Stimulated activated CD8-positive, alpha-beta memory T cell treated with anti-CD3 and anti-CD28 coated beads, Interleukin-12 subunit alpha, Interleukin-12 subunit beta, amount 100 ng/mL, for 1 hour (primary cell): Measurements from ENCODE around the gene SIGLECL1.

Source experiments
- DNase-seq: peaks from one replicate; pipeline ENCODE4 v3.0.0-alpha.2; 2020; ENCODE audit warnings: low read depth

SIGLECL1 gene

GRCh38 chr19:51253088-51253806 lies 2.4 kb downstream of the SIGLECL1 start:
- no peak for DNase-seq

- DNase-seq, result no peak
Measured at GRCh38 chr19:51256155-51256625, 5.3 kb downstream of the SIGLECL1 start.

GRCh38 chr19:51257471-51257870 lies 6.6 kb downstream of the SIGLECL1 start:
- DNase-seq, result no peak

DNA sequence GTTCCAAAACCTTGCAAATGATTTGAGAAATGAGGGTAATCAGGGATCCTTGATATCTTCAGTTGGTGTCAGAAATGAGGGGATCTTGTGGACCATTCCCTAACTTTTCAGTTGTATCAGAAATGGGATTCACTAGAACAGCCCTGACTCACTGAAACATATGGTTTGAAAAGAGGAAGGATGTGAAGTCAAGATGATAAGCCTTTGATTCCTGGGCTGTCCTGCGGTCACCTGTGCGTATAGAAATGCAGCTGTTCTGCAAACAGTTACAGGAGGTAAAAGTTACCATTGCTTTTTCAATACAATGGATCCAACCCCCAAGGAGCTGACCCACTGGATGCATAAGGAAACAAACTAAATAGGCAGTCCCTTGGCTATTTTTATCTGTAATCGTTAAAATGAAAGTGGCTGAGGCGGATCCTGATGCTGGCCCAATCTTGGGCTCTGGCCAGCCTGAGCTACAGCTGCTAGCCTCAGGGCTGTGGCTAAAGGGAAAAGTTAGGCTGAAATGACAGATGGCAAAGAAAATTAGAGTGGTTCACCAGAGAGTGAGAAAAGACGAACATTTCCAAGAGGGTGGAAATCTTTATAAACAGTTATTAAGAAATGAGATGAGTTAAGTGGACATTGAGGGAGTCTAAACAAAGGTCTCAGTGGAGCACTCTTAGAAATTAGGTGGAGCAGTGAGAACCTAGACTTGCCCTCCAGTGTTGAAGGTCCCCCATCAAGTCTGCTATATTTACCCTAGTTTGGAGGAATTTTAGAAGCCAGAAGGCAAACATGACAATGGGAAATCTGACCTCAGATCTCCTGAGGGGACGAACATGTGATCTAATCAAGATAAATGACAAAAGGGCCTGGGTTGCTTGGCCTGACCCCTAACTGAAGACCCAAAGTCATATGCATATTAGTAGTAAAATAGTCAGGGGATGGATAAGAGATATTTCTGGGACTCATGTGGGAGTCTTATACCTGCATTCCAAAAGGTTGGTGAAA lies 7.6 kb downstream of the SIGLECL1 start:
- no peak for DNase-seq

DNA sequence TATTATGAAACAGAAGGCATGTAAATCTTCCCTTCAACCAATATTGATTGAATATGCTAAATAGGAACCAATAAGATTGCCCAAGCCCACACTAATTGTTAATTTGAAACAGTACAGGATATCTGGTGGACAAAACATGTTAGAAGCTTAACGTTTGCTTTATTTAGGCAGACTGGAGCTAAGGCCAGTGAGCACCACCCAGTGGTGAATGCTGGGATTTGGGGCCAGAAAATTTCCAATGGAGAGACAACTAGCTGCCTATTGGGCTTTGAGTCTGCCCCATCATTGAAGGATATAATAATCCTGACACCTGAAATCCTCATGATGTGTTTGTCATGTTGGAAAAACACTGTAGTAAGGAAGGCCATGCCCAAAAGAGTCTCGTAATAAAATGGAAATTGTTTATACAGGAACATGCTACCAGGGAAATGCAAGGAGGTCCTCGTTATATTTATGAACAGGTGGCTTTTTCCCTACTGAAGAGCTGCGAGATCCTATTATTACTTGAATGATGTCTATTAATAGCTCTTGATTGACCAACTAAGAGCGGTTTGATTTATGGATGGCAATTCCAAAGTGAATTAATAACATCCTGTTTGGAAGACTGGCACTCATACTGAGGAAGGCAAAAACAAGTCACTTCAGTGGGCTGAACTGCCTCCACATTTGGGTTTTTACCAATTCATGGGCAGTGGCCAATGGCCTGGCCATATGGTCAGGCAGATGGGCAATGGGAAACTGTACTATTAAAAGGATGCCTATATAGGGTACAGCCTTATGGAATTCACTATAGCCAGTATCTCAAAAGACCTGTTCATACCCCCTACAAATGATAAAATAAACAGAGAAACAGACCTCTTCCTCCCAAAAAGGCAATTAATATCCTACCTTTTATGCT lies 8.7 kb downstream of the SIGLECL1 start:
- DNase-seq, result no peak

GRCh38 chr19:51263808-51264207 lies 12.9 kb downstream of the SIGLECL1 start:
- no peak for DNase-seq

- DNase-seq, result no peak
Measured at GRCh38 chr19:51271067-51271466, 20.2 kb downstream of the SIGLECL1 start.

DNA sequence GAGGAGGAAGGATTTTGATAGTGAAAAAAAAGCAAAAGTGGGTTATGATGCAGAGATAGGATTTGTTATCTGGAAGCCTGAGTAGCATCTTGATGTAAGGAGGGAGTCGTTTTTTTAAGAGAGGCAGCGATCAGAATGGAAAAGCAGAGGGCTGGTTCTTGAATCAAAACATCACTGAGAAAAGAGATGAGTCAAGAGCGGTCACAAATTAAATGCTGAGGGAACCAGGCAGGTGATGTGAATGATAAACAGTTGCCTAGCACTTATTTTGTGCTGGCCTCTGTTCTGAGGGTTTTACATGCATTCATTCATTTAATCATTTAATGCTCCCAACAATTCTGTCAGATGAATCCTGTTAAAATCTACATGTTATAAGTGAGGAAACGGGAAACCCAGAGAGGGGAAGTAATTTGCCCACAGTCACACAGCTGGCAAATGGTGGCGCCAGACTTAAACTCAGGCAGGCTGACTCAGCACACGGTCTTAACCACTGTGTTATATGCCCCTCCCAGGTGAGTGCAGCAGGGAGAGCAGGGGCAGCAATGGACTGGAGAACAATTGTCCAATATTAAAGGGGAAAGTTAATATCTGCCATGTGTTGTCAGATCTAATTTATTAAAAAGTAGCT lies 21.4 kb downstream of the SIGLECL1 start:
- DNase-seq, result no peak

- DNase-seq, result no peak
Measured at GRCh38 chr19:51274049-51274770, 23.3 kb downstream of the SIGLECL1 start.

- no peak for DNase-seq
Measured at GRCh38 chr19:51277112-51277511, 26.2 kb downstream of the SIGLECL1 start.

DNA sequence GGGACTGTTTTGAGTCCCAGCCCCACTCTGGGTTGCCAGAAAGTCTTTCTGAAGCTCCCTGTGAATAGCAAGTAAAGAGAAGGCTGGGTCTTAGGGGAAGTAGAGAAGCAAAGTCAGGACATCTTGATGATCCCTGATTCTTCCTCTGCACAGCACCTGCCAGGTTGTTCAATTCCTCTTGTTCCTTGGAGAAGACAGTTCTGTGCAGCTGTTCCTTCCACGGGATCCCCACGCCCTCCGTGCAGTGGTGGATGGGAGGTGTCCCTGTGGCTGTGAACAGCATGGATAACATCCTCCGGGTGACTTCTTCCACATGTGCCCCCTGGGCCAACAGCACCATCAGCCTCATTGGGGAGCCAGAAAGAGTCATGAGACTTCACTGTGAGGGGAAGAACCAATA lies 31.5 kb downstream of the SIGLECL1 start:
- no peak for DNase-seq

- no peak for DNase-seq
Measured at GRCh38 chr19:51285682-51286081, 34.8 kb downstream of the SIGLECL1 start.

DNA sequence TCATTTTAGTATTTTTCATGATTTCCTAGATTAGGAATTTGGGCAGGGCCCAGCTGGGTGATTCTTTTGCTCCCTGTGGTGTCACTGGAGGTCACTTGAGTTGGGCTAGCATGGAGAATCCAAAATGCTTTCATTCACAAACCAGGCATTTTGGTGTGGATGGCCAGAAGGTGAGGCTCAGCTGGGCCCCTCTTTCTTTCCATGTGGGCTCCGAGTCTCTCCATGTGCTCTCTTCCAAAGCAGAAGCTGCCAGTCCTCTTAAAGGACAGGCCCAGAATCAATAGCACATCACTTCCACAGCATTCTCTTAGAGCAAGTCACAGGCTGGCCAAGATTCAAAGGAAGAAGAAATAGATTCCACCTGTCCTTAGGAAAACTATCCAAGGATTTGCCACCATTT lies 38.8 kb downstream of the SIGLECL1 start:
- DNase-seq, result no peak

DNA sequence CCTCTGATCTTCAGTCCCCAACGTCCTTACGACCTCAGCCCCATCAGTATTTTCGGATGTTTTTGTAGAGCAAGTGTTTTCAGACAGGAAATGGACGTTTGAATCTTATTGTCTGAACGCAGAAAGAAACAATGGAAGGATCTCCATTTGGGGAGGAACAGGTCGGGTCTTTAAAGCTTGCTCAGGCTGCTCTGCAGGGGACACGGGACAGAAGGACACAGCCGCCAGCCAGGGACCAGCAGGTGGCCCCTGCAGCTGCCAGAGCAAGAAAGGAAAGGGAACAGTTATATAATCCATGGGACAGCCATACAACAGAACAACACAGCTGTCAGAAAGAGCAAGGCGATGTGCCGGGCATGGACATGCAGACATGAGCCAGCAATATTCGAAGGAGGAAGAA lies 42.1 kb downstream of the SIGLECL1 start:
- DNase-seq, result no peak

DNA sequence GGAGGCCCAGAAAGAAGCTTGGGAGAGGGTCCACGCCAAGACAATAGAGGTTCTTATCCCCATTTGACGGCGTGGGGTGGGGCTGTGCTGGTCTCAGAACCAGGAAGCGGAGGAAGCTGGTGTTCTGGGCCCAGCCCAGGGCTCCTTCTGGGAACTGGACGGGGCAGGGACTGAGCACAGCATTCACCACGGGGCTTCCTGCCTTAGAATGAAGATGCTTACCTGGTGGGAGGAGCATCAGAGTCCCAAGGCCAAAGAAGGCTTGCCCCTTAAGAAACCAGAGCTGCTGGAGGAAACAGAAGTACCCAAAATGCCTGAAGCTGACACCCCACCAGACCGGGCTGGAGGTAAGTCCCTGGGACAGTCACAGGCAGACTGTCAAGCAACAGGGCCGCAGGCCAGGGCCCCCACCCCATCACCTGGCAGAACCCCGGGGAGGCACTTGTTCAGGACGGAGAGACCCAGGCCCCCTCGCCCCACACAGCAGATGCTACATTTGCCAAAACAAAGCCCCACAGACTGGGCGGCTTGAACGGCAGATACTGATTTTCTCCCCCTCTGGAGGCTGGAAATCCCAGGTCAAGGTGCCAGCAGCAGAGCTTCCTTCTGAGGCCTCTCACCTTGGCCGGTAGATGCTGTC lies 42.8 kb downstream of the SIGLECL1 start:
- no peak for DNase-seq

GRCh38 chr19:51294211-51294976 lies 43.5 kb downstream of the SIGLECL1 start:
- DNase-seq, result no peak

- DNase-seq, result no peak
Measured at GRCh38 chr19:51294977-51295375, 44.1 kb downstream of the SIGLECL1 start.

DNA sequence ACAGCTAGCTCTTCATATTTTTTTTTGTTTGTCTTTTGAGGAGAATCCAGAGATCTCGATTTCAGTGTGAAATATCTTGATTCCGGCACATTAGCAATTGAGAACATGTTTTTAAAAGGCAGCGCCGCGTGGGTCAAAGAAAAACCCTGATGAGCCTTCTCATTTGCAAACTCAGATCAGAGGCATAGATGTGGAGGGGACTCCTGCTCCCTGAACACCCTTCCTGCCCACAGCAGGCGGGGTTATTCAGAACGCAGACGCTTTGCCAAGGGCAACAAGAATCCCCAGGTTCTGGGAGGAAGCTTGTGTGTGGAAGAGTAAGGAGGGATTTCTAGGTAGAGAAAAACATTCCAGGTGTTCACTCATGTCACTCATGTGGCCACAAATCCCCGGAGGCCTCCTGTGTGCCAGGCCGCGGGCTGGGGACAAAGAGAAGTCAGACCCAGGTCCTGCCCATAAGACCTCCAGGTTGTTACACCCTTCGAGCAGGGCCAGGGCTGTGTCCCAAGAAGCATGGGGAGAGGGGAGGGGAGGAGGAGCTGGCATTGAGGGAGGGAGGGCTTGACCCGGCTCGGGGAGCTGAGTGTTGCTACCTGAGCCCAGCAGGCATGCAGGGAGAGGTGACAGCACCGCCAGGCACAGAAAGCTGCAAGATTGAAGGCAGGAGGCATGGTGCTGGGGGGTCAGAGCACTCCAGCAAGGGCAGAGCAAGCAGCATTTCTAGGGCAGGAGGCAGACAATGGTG lies 44.7 kb downstream of the SIGLECL1 start:
- no peak for DNase-seq
